Breast epithelium (tissue), 4 donors: Measurements from ENCODE around the gene STAT4. TPM values are rescaled to one million over a fixed set of nuclear protein-coding genes. Genes with fewer than 3 reads are reported as not detected.

Experiments used
- DNase-seq, 2 donors: peaks; one replicate each; pipeline ENCODE4 v3.0.0-alpha.2; 2019; ENCODE audit warnings: low spot score in 2 of 2
- H3K27ac ChIP-seq, 2 donors: fragments of 200-600 bp; sonication (generic) in 1 of 2; one replicate each; pipeline ENCODE4 v1.5.1; 2016 to 2019; ENCODE audit warnings: mild to moderate bottlenecking in 1 of 2
- H3K27me3 ChIP-seq, 2 donors: fragments of 200-600 bp; sonication (generic) in 1 of 2; one replicate each; pipeline versions ENCODE4 v1.5.1 to v1.6.0; 2017 to 2019; ENCODE audit warnings: control low read depth in 1 of 2, mild to moderate bottlenecking in 1 of 2
- H3K36me3 ChIP-seq: fragments of 200-600 bp; one replicate; pipeline ENCODE4 v1.5.1; 2019
- H3K4me1 ChIP-seq, 2 donors: fragments of 200-600 bp; sonication (generic); one replicate each; pipeline ENCODE4 v1.5.1; 2016 to 2019; ENCODE audit warnings: control low read depth in 1 of 2
- H3K4me3 ChIP-seq, 3 donors: fragments of 200-600 bp; sonication (generic); 1 replicate in 2 of 3; 2 replicates in 1 of 3; pipeline ENCODE4 v1.5.1; 2016 to 2019; ENCODE audit warnings: mild to moderate bottlenecking in 3 of 3, moderate library complexity in 2 of 3
- H3K9me3 ChIP-seq, 2 donors: fragments of 200-600 bp; sonication (generic) in 1 of 2; one replicate each; pipeline ENCODE4 v1.5.1; 2016 to 2019; ENCODE audit warnings: control low read depth in 1 of 2
- CTCF ChIP-seq, 3 donors: fragments of 450-650 bp; IDR thresholded peaks; one replicate each; pipeline ENCODE4 v1.5.1; 2016 to 2017; ENCODE audit warnings: antibody characterized with exemption in 3 of 3, mild to moderate bottlenecking in 3 of 3, moderate library complexity in 3 of 3
- POLR2A ChIP-seq: fragments of 450-650 bp; IDR thresholded peaks from one replicate; pipeline ENCODE4 v1.6.1; 2016; ENCODE audit warnings: antibody characterized with exemption, mild to moderate bottlenecking, moderate library complexity
- POLR2AphosphoS5 ChIP-seq, 3 donors: sonication (generic); formaldehyde crosslinking; IDR thresholded peaks; one replicate each; pipeline ENCODE4 v1.6.1; 2017; ENCODE audit warnings: antibody characterized with exemption in 3 of 3
- intact Hi-C: fragments of 100-400 bp; cut with DNase I; formaldehyde crosslinking; loops from one replicate; pipeline ENCODE4 v1.15.1; 2023; ENCODE audit warnings: low total_unique reads
- total RNA-seq, 3 donors: library from RNA; depleted of rRNA; stranded (reverse); fragments of >200 nt; gene quantifications; one replicate each; pipeline ENCODE4 v1.1.0, GENCODE V29; 2016

Gene STAT4
- total RNA-seq, 3 donors from 2014 or later, result 1.6 to 5.9 (median 3.6) TPM

GRCh38 chr2:191166111-191166755 lies 15.4 kb upstream of the STAT4 start:
- intact Hi-C loops, result no loop called here
- peak overlapping the region in 1 of 2 donors; percentile 50 for H3K27ac ChIP-seq

GRCh38 chr2:191165176-191165643 lies 14.4 kb upstream of the STAT4 start:
- H3K27me3 ChIP-seq, result no peaks in the 10 kb centered on the region
- peaks cover 0 to 4% of the 10 kb centered on the region in 2 donors for H3K4me1 ChIP-seq
- H3K4me3 ChIP-seq, result no peak overlapping the region
- no peaks in the 10 kb centered on the region for H3K9me3 ChIP-seq
- intact Hi-C loops, result no loop called here
- no peak for TF ChIP-seq POLR2A
- peak; percentile 6 to 55 (median 32) for TF ChIP-seq CTCF (IDR thresholded peaks at IDR 0.05)
- TF ChIP-seq POLR2AphosphoS5 (IDR thresholded peaks at IDR 0.05), result no peak
- DNase-seq, result no peak
- no peak overlapping the region for H3K27ac ChIP-seq
- H3K36me3 ChIP-seq, result no peaks in the 10 kb centered on the region

More at GRCh38 chr2:191166111-191166755, 15.4 kb upstream of the STAT4 start:
- Histone ChIP-seq H3K4me3 (no peak overlapping the region), H3K9me3 (no peaks in the 10 kb centered on the region), H3K4me1 (peaks cover 0 to 4% of the 10 kb centered on the region in 2 donors), H3K36me3 (no peaks in the 10 kb centered on the region), H3K27me3 (no peaks in the 10 kb centered on the region)
- TF ChIP-seq CTCF (IDR thresholded peaks at IDR 0.05), result no peak
- no peak for TF ChIP-seq POLR2A
- TF ChIP-seq POLR2AphosphoS5 (IDR thresholded peaks at IDR 0.05), result no peak
- no peak for DNase-seq

DNA sequence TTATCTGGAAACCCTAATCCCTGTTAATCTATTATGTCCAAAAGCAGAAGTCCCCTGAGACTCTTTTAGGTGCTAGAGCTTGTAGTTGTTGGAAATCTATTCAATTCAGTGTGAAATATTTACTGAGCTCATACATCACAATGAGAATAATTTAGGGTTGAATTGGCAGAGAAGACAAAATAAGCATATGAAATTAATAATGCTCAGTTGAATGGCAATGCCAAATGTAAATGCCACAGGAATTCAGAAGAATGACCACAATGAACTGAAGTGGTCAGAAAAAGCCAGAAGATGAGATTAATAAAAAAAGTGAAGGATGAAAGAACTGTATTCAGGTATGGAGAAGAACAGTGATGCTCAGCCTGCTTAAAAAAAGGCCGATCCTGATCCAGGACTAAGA lies 8.0 kb upstream of the STAT4 start:
- intact Hi-C loops, result no loop called here
- no peak for DNase-seq
- H3K9me3 ChIP-seq, result no peaks in the 10 kb centered on the region
- H3K36me3 ChIP-seq, result no peaks in the 10 kb centered on the region
- no peaks in the 10 kb centered on the region for H3K27me3 ChIP-seq
- no peaks in the 10 kb centered on the region for H3K4me1 ChIP-seq
- H3K27ac ChIP-seq, result no peak overlapping the region
- TF ChIP-seq POLR2A (no peak), POLR2AphosphoS5 (IDR thresholded peaks at IDR 0.05) (no peak), CTCF (IDR thresholded peaks at IDR 0.05) (no peak)
- H3K4me3 ChIP-seq, result no peak overlapping the region

- Histone ChIP-seq H3K4me1 (no peaks in the 10 kb centered on the region), H3K36me3 (no peaks in the 10 kb centered on the region), H3K27me3 (no peaks in the 10 kb centered on the region), H3K9me3 (no peaks in the 10 kb centered on the region), H3K27ac (no peak overlapping the region), H3K4me3 (no peak overlapping the region)
- TF ChIP-seq CTCF (IDR thresholded peaks at IDR 0.05), result no peak
- no peak for TF ChIP-seq POLR2AphosphoS5 (IDR thresholded peaks at IDR 0.05)
- no peak for TF ChIP-seq POLR2A
- intact Hi-C loops, result no loop called here
- DNase-seq, result no peak
Measured at GRCh38 chr2:191158193-191158592, 7.4 kb upstream of the STAT4 start.

- TF ChIP-seq POLR2A (no peak), POLR2AphosphoS5 (IDR thresholded peaks at IDR 0.05) (no peak), CTCF (IDR thresholded peaks at IDR 0.05) (peak; percentile 14 to 61 (median 32))
- intact Hi-C loops, result no loop called here
- Histone ChIP-seq H3K27ac (no peak overlapping the region), H3K4me1 (no peaks in the 10 kb centered on the region), H3K27me3 (no peaks in the 10 kb centered on the region), H3K4me3 (no peak overlapping the region), H3K36me3 (no peaks in the 10 kb centered on the region), H3K9me3 (no peaks in the 10 kb centered on the region)
- no peak for DNase-seq
Measured at GRCh38 chr2:191155608-191156071, 4.8 kb upstream of the STAT4 start.
